T-helper 1 cell (primary cell): Measurements from ENCODE around the gene MYO1H.

Experiments used
- DNase-seq, 5 donors: peaks; one replicate each; pipeline ENCODE4 v3.0.0-alpha.2; 2012 to 2020

The MYO1H gene

GRCh38 chr12:109448707-109449390, 101.1 kb downstream of the MYO1H start:
- DNase-seq, result no peak

DNA sequence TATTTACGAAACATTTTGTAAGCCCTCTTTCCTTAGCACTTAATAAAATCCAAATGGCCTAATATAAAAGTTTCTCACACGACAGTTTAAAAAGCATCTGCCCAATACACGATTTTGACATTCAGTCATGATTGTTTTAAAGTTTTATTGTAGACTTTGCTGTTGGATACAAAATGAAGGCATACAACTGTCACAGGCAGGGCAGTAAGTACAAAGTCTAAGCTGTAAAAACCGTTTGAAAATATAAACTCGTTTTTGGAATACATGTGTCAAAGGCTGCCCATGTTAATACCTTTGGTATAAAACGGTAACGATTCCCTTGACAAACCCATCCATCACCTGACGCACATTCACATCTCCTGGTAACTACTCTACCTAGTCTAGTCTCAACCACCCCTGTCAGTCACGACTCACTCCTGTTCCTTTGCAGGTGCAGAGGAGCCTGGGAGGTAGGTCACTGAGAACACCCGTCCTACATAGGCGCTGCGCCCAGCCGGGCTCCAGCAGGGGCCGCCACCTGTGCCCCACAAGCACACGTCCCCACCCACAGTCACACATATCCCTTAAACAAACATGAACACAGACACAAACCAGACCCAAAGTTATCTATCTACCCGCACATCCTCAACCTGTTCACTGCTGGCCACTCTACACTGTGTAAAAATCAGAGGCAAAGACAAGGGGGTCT, 102.3 kb downstream of the MYO1H start:
- DNase-seq, result no peak

- DNase-seq, result no peak
Observed at GRCh38 chr12:109450980-109451379, 103.3 kb downstream of the MYO1H start.

GRCh38 chr12:109451400-109451799, 103.7 kb downstream of the MYO1H start:
- no peak for DNase-seq

GRCh38 chr12:109452489-109452888, 104.8 kb downstream of the MYO1H start:
- DNase-seq, result no peak

- DNase-seq, result no peak
Observed at GRCh38 chr12:109455706-109456105, 108.0 kb downstream of the MYO1H start.

DNA sequence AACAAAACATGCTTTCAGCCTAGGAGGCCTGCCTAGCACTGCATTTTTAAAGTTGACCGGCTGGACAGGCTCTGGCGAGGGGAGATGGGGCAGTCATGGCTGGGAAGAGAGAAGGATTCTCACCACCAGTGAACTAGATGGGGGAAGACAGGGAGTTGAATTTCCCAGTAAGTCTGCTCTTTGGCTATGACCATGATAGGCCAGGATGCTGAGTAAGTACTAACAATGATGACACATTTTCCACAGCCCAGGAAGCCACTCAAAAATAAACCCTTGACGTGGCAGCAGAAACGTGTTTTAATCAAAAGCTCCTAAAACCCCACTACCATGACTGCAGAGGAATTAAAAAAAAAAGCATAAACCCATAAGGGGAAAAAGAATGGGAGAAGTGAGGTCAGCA, 110.4 kb downstream of the MYO1H start:
- DNase-seq, result no peak

GRCh38 chr12:109458771-109459208, 111.1 kb downstream of the MYO1H start:
- no peak for DNase-seq

DNA sequence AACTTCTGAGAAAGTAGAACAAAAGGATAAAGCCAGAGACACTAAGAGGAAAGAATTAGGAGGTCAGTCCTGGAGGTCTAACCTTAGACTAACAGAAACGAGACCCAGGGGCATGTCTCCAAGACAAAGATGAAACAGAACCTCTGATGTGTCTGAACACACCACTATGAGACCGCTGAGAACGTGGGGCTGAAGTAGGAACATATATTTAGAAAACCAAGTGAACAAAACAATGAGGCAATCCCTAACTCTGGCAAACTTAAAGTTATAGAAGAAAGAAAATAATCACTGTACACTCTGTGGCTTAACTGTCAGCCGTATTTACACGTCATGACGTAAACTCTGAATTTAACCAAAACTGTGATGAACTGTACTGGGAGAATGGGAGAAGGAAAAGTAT, 111.5 kb downstream of the MYO1H start:
- no peak for DNase-seq

DNA sequence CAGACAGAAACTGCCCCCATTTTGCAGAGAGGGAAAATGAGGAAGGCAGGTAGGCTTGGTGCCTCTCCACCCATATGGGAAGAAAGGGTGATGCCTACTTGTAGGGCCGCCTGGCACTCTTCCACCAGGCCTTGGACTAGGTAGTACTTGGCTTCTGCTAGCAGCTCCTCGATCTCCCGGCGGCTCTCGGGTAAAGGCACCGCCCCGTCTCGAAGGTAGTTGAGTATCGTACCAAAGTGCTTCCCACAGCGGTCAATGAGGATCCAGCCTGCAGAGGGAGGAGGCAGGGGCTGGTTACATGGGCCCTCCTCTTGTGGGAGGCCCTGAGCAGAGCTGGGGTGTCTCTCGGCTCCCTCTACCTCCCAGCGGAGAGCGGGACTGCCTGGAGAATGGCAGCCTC, 112.8 kb downstream of the MYO1H start:
- no peak for DNase-seq

DNA sequence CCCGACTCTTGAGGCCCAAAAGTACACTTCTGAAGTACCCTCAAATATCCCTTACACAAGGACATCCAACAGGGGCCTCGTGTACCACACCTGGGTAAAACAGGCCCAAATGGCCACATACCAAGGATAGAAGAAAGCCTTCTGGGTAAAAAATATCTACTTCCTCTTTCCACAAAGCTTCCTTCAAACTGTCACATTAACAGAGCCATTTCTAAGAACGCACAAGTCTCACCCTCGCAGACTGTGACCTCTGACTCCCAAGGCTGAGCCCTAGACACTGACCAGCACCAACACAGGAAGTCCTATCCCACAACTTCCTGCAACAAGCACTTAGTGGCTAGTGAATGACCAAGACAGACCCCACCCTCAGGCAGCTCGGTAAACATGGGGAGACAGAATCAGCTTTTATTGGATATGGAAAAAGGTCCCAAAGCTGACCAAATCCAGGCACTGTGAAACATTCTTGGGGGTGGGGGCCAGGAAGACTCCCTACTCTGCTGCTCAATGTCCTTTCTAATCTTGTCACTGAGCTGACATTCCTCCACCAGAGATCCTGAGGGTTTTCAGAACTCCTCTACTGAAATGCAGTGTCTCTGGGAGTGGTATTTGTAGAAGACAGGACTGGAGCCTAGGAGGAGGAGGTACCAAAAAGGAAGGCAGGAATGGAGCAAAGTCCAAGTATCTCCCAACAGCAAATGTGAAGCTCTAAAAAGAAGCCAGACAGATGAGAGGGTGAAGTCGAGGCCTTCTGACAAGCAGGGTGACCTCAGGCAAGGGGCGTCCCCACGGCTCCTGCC, 113.5 kb downstream of the MYO1H start:
- no peak for DNase-seq

- no peak for DNase-seq
Observed at GRCh38 chr12:109461846-109462756, 114.4 kb downstream of the MYO1H start.

DNA sequence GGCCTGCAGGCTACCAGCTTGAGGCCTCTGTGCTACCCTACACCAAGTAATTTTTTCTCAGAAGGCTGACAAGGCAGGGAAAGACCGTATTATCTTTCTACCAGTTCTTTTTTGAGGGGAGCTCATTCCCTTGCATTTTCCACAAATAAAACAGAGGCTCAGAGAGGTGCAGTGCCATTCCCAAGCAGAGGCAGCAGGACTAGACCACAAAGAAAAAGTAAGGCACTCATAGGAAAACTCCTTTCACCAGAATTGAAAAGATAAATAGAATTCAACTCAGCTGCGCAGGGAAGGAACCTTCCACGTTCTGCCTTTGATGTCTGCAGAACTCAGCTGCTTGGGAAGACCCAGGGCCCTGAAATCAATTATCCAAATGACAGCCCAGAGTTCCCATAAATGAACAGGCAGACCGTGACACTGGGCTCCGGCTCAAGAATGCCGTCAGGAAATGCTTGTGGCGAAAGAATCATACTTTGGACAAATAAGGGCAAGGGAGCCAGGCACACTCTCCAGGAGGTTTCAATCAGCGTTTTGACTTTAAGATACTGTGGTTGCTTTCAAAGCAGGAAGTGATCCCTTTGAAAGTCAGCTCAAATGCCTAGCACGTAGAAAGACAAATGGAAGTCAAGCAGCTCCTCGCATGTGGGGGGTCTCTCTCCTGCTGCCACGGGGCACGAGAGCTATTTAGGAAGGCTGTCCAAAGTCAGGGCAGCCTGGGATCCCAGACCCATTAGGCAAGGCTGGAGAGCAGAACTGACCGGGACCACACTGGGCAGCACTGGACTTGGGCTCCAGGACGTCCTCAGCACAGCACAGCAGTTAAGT, 115.4 kb downstream of the MYO1H start:
- DNase-seq, result peak in 1 of 5 donors; percentile 6

DNA sequence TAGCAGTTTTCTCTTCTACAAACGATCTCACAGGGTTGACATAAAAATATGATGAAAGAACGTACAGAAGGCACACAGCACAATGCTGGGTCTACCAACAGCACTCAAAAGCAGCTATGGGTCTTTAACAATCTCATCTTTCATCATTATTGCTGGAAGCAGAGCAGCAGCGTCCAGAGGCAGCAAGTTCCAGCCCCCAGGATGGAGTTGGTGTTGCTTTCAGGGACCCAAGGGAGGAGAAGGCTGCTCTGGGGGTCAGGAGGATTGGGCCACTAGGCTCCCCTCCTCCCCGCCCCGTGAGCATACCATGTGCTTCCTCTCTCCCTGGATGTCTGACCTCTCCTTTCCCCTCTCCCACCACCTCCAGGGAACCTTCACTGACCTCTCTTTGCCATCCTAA, 116.1 kb downstream of the MYO1H start:
- DNase-seq, result no peak

- no peak for DNase-seq
Observed at GRCh38 chr12:109464642-109465351, 117.1 kb downstream of the MYO1H start.

GRCh38 chr12:109466305-109466704, 118.6 kb downstream of the MYO1H start:
- no peak for DNase-seq

- no peak for DNase-seq
Observed at GRCh38 chr12:109466821-109467220, 119.1 kb downstream of the MYO1H start.

DNA sequence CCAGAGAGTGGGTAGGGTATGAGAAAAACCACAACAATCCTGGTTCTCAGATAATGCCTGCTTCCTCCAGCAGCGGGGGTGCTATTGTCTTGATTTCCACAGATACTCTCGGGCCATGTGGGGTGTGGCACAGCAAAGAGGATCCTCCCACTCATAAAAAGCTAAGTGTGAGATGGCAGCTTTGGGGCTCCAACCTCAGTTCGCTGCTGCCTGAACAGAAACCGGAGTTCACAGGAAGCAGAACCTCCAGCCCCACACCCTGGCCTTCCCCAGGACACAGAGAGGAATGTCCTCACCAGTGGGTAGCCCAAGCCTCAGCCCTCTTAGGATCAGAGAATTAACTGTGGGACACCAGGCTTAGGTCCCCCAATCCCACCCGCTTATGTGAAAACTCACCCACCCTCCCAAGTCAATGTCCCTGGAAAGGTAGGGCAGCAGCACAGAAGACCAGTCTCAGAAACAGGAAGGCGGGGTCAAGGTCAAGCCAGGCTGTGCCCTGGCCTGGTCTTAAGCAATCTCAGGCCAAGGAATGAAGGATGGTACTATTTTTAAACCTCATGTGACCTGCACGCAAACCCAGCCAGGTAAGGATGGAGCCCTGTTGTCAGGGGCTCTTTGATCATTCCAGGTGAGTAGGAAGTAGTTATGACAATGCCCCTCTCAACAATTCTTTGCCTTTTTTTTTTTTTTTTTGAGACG, 120.4 kb downstream of the MYO1H start:
- no peak for DNase-seq

- DNase-seq, result no peak
Observed at GRCh38 chr12:109469517-109469916, 121.8 kb downstream of the MYO1H start.

DNA sequence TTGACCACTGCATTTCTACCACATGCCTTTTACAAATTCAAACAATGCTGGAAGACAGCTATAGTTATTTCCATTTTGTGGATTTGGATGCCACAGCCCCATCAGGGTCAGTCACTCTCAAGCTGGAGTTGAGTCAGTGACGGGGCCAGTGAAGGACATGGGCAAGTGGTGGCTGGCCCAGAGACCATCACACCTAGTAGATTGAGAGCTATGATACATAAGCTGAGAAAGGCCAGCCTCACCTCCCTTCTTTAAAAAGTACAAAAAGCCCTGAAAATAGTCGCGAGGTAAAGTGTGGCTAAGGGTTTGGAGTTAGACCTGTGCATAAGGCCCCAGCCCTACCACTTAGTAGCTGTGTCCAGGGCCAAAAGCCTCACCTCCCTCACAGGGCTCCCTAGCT, 125.3 kb downstream of the MYO1H start:
- DNase-seq, result no peak
